Muscle of arm (tissue), 14 donors: ENCODE data around the gene SMCP. TPM values are rescaled to one million over a fixed set of nuclear protein-coding genes. Genes with fewer than 3 reads are reported as not detected.
A peak's percentile ranks its signal among the peaks of the same experiment; 100 is the strongest.

ENCODE experiments used
- DNase-seq: peaks from one replicate; pipeline ENCODE4 v3.0.0-alpha.2; 2013
- long read RNA-seq, 11 donors: transcript quantifications; one replicate each; lab custom pipeline, GENCODE V29; 2026
- polyA plus RNA-seq, 12 donors: library from polyadenylated mRNA; unstranded; fragments of 120-200 nt; gene quantifications; one replicate each; pipeline ENCODE4 v1.2.1, GENCODE V29; 2013; ENCODE audit not compliant: insufficient read length in 12 of 12

SMCP gene
- not detected for polyA plus RNA-seq
- long read RNA-seq, donor 1, result 0 reads
- long read RNA-seq, donor 2, result 0 reads
- long read RNA-seq, donor 3, result 0 reads
- long read RNA-seq, donor 4, result 0 reads
- long read RNA-seq, donor 5, result 0 reads
- long read RNA-seq, donor 6, result 0 reads
- long read RNA-seq, donor 7, result 0 reads
- long read RNA-seq, donor 8, result 0 reads
- long read RNA-seq, donor 9, result 0 reads
- long read RNA-seq, donor 10, result 0 reads
- long read RNA-seq, donor 11, result 0 reads

GRCh38 chr1:152878042-152878441 is at the start of gene SMCP:
Gene SMCP, plus strand, starts transcription at chr1:152878322. Its CDS starts 6,101 bp downstream, at chr1:152884423.
- DNase-seq, result no peak

GRCh38 chr1:152836870-152837269 is 41.3 kb upstream of the SMCP start:
- no peak for DNase-seq

GRCh38 chr1:152842556-152842955 is 35.6 kb upstream of the SMCP start, which contains the start of gene LCE6A:
Gene LCE6A, plus strand, starts transcription at chr1:152842856. Its CDS starts 665 bp downstream, at chr1:152843521.
- no peak for DNase-seq

- no peak for DNase-seq
Measured at GRCh38 chr1:152855661-152856060, 22.5 kb upstream of the SMCP start.

- DNase-seq, result no peak
Measured at GRCh38 chr1:152858062-152858461, 20.1 kb upstream of the SMCP start.

GRCh38 chr1:152859696-152860095 is 18.4 kb upstream of the SMCP start, which contains the start of gene LCE7A:
Gene LCE7A, plus strand, starts transcription at chr1:152859996. Its CDS starts 702 bp downstream, at chr1:152860698.
- DNase-seq, result no peak

GRCh38 chr1:152860129-152860528 is 18.0 kb upstream of the SMCP start:
- DNase-seq, result no peak

GRCh38 chr1:152861374-152861773 is 16.7 kb upstream of the SMCP start:
- DNase-seq, result no peak

- DNase-seq, result no peak
Measured at GRCh38 chr1:152864443-152864842, 13.7 kb upstream of the SMCP start.

- no peak for DNase-seq
Measured at GRCh38 chr1:152866321-152866720, 11.8 kb upstream of the SMCP start.

GRCh38 chr1:152869808-152870419 is 8.2 kb upstream of the SMCP start:
- DNase-seq, result peak; percentile 54

- no peak for DNase-seq
Measured at GRCh38 chr1:152870831-152871730, 7.0 kb upstream of the SMCP start.

GRCh38 chr1:152871731-152872126 is 6.4 kb upstream of the SMCP start:
- no peak for DNase-seq

GRCh38 chr1:152873495-152873894 is 4.6 kb upstream of the SMCP start:
- no peak for DNase-seq

GRCh38 chr1:152876827-152877226 is 1.3 kb upstream of the SMCP start:
- no peak for DNase-seq

GRCh38 chr1:152879559-152880198 is 1.6 kb downstream of the SMCP start:
- DNase-seq, result no peak

- DNase-seq, result no peak
Measured at GRCh38 chr1:152880316-152880715, 2.2 kb downstream of the SMCP start.

- no peak for DNase-seq
Measured at GRCh38 chr1:152880907-152881306, 2.8 kb downstream of the SMCP start.

GRCh38 chr1:152884085-152884484 is 6.0 kb downstream of the SMCP start:
- DNase-seq, result no peak

GRCh38 chr1:152884506-152884905 is 6.4 kb downstream of the SMCP start:
- no peak for DNase-seq

- DNase-seq, result no peak
Measured at GRCh38 chr1:152884966-152885624, 7.0 kb downstream of the SMCP start.
